Liver (tissue), 3 donors: ENCODE data around the gene AGTPBP1.

ENCODE experiments used
- CTCF ChIP-seq: fragments of 150-350 bp; IDR thresholded peaks from 2 replicates; pipeline ENCODE4 v1.5.1; 2017; ENCODE audit warnings: improper control_type of control experiment, low read depth, low read length; ENCODE audit not compliant: missing input control
- FOXA1 ChIP-seq: IDR thresholded peaks from 2 replicates; pipeline ENCODE4 v1.6.1; 2016; ENCODE audit warnings: antibody characterized with exemption
- JUND ChIP-seq, 2 donors: IDR thresholded peaks; 2 replicates each; pipeline ENCODE4 v1.6.1; 2016; ENCODE audit warnings: antibody characterized with exemption in 2 of 2
- SP1 ChIP-seq: IDR thresholded peaks from 2 replicates; pipeline ENCODE4 v1.6.1; 2018; ENCODE audit warnings: antibody characterized with exemption, mild to moderate bottlenecking
- donor health status: healthy.
- donor health status: healthy.

- TF ChIP-seq SP1 (no peak), FOXA1 (no peak), CTCF (no peak), JUND (IDR thresholded peaks at IDR 0.05) (no peak)
Measured at GRCh38 chr9:85516976-85517637, 224.6 kb downstream of the AGTPBP1 start.
